A549 (cell line): ENCODE data around the gene ZNF622. TPM values are rescaled to one million over a fixed set of nuclear protein-coding genes. Genes with fewer than 3 reads are reported as not detected.

Experiments
- ATAC-seq, 2 experiments: fragments of 200-7000 bp in 1 of 2; fragments of >200 bp in 1 of 2; cut with Nextera tagmentation in 1 of 2; cut with Tn5 transposase in 1 of 2; 3 replicates each; pipeline versions ENCODE4 v1.8.0 to v1.9.1; 2018 to 2020; ENCODE audit warnings: mild to moderate bottlenecking in 1 of 2, moderate library complexity in 1 of 2
- CTCF ChIA-PET: fragments of 300-600 bp; sonication (Branson Sonifier 250); formaldehyde crosslinking; extraction: SDS; loops from one replicate; lab custom pipeline; 2021; ENCODE audit warnings: antibody characterized with exemption, inconsistent platforms; lab: Yijun Ruan, JAX
- POLR2A ChIA-PET: fragments of 350-600 bp; formaldehyde crosslinking; extraction: SDS; loops from one replicate; lab custom pipeline; 2021; ENCODE audit warnings: antibody characterized with exemption, inconsistent platforms; lab: Yijun Ruan, JAX
- DNase-seq, 2 experiments: peaks; one replicate each; pipeline versions ENCODE4 v3.0.0 to v3.0.0-alpha.2; 2011 to 2016; ENCODE audit warnings: low read depth in 1 of 2, low spot score in 1 of 2
- FAIRE-seq: peaks from 2 replicates; lab custom pipeline; 2011; peaks lifted over from hg19 to GRCh38; lab: Jason Lieb, UNC
- H3K27ac ChIP-seq, 2 experiments: fragments of >200 bp; sonication (Bioruptor Twin); formaldehyde crosslinking; 3 replicates each; pipeline ENCODE4 v1.5.1; 2016 to 2017
- H3K4me1 ChIP-seq: fragments of >200 bp; sonication (Bioruptor Twin); formaldehyde crosslinking; 3 replicates; pipeline ENCODE4 v1.6.1; 2016
- H3K4me2 ChIP-seq: fragments of >200 bp; sonication (Bioruptor Twin); formaldehyde crosslinking; 3 replicates; pipeline ENCODE4 v1.6.1; 2016
- H3K4me3 ChIP-seq: fragments of >200 bp; sonication (Bioruptor Twin); formaldehyde crosslinking; 3 replicates; pipeline ENCODE4 v1.5.1; 2016
- H3K9me3 ChIP-seq: fragments of >200 bp; sonication (Bioruptor Twin); formaldehyde crosslinking; 3 replicates; pipeline ENCODE4 v1.6.1; 2016
- BHLHE40 ChIP-seq: IDR thresholded peaks from 2 replicates; pipeline ENCODE4 v1.6.1; 2012; ENCODE audit warnings: low read depth, low read length, inconsistent platforms
- EP300 ChIP-seq, 2 experiments: fragments of >200 bp; sonication (Bioruptor Twin); formaldehyde crosslinking; IDR thresholded peaks; 2 replicates in 1 of 2; 3 replicates in 1 of 2; pipeline ENCODE4 v1.6.1; 2016 to 2017
- FOXS1 ChIP-seq: fragments of 250-450 bp; sonication (Bioruptor Pico); IDR thresholded peaks from 2 replicates; pipeline ENCODE4 v1.5.0; 2020; ENCODE audit warnings: mild to moderate bottlenecking, moderate library complexity
- HEYL ChIP-seq: fragments of 250-450 bp; sonication (Bioruptor Pico); IDR thresholded peaks from 2 replicates; pipeline ENCODE4 v1.8.0; 2021; ENCODE audit warnings: mild to moderate bottlenecking, moderate library complexity
- HOXA7 ChIP-seq: fragments of 250-450 bp; sonication (Bioruptor Pico); IDR thresholded peaks from 2 replicates; pipeline ENCODE4 v1.5.0; 2020; ENCODE audit warnings: mild to moderate bottlenecking, moderate library complexity
- HOXB5 ChIP-seq: fragments of 250-450 bp; sonication (Bioruptor Pico); IDR thresholded peaks from 2 replicates; pipeline ENCODE4 v1.5.0; 2020; ENCODE audit warnings: mild to moderate bottlenecking, moderate library complexity
- JUNB ChIP-seq: fragments of >200 bp; sonication (Bioruptor Twin); formaldehyde crosslinking; IDR thresholded peaks from 2 replicates; pipeline ENCODE4 v1.6.1; 2016
- KDM1A ChIP-seq: fragments of 200-600 bp; sonication (generic); IDR thresholded peaks from 2 replicates; pipeline ENCODE4 v1.6.1; 2016; ENCODE audit warnings: low read depth, mild to moderate bottlenecking
- RAD21 ChIP-seq, 2 experiments: fragments of >200 bp in 1 of 2; sonication (Bioruptor Twin) in 1 of 2; formaldehyde crosslinking in 1 of 2; IDR thresholded peaks in 1 of 2; conservative IDR thresholded peaks in 1 of 2; 2 replicates in 1 of 2; 3 replicates in 1 of 2; pipeline ENCODE4 v1.6.1; 2012 to 2018; ENCODE audit warnings: inconsistent platforms in 1 of 2
- RCOR1 ChIP-seq: fragments of 150-350 bp; IDR thresholded peaks from 2 replicates; pipeline ENCODE4 v1.6.1; 2014; ENCODE audit warnings: antibody characterized with exemption, low read length, low read depth
- RNF2 ChIP-seq: fragments of 200-600 bp; sonication (generic); IDR thresholded peaks from 2 replicates; pipeline ENCODE4 v1.6.1; 2016; ENCODE audit warnings: low read depth, mild to moderate bottlenecking, antibody characterized with exemption, moderate library complexity, borderline replicate concordance
- SMC3 ChIP-seq: fragments of >200 bp; sonication (Bioruptor Twin); formaldehyde crosslinking; IDR thresholded peaks from 3 replicates; pipeline ENCODE4 v1.6.1; 2018; ENCODE audit warnings: inconsistent platforms
- SREBF2 ChIP-seq: fragments of 450-650 bp; IDR thresholded peaks from 2 replicates; pipeline ENCODE4 v1.6.1; 2014; ENCODE audit warnings: mild to moderate bottlenecking, moderate library complexity
- TFCP2L1 ChIP-seq: fragments of 250-450 bp; sonication (Bioruptor Pico); IDR thresholded peaks from 2 replicates; pipeline ENCODE4 v1.5.0; 2021; ENCODE audit warnings: mild to moderate bottlenecking
- ZC3H11A ChIP-seq: fragments of 450-650 bp; IDR thresholded peaks from 2 replicates; pipeline ENCODE4 v1.6.1; 2014; ENCODE audit warnings: antibody characterized with exemption, mild to moderate bottlenecking
- ZFP36 ChIP-seq: fragments of 450-650 bp; IDR thresholded peaks from 2 replicates; pipeline ENCODE4 v1.6.1; 2014; ENCODE audit warnings: borderline replicate concordance; ENCODE audit not compliant: partially characterized antibody
- ZNF302 ChIP-seq: fragments of 250-450 bp; sonication (Bioruptor Pico); IDR thresholded peaks from 2 replicates; pipeline ENCODE4 v1.9.0; 2021; ENCODE audit warnings: inconsistent platforms, mild to moderate bottlenecking, moderate library complexity
- ZSCAN20 ChIP-seq: fragments of 250-450 bp; sonication (Bioruptor Pico); IDR thresholded peaks from 2 replicates; pipeline ENCODE4 v1.8.0; 2022; ENCODE audit warnings: mild to moderate bottlenecking, moderate library complexity
- WGBS: methylation state at CpG from one replicate; pipeline ENCODE4 v1.1.6; 2017; ENCODE audit errors: missing lambda C conversion rate; 5-methylcytosine and 5-hydroxymethylcytosine counted together
- polyA plus RNA-seq, 4 experiments: library from polyadenylated mRNA; depleted of rRNA in 3 of 4; stranded (reverse); fragments of >200 nt; fragmentation: RNase III in 1 of 4; extraction: RNeasy Plus Mini Kit Qiagen cat#74134 plus additional on column Dnase treatment in 1 of 4; gene quantifications; 2 replicates in 3 of 4; 3 replicates in 1 of 4; pipeline ENCODE4 v1.2.3, GENCODE V29; 2011 to 2017
- TF ChIP-seq, protein P1 (sequence below): fragments of 150-350 bp; IDR thresholded peaks from 2 replicates; pipeline ENCODE4 v1.6.1; 2014; ENCODE audit warnings: low read depth, mild to moderate bottlenecking, low read length
- TF ChIP-seq, protein P2 (sequence below): fragments of 450-650 bp; IDR thresholded peaks from 2 replicates; pipeline ENCODE4 v1.6.1; 2014; ENCODE audit warnings: antibody characterized with exemption
- TF ChIP-seq, protein P3 (sequence below): fragments of >200 bp; sonication (Bioruptor Twin); formaldehyde crosslinking; IDR thresholded peaks from 3 replicates; pipeline ENCODE4 v1.5.1; 2016
- TF ChIP-seq, protein P4 (sequence below): IDR thresholded peaks from 2 replicates; pipeline ENCODE4 v1.6.1; 2012
- TF ChIP-seq, protein P5 (sequence below): fragments of >200 bp; sonication (Bioruptor Twin); formaldehyde crosslinking; IDR thresholded peaks from 3 replicates; pipeline ENCODE4 v1.6.1; 2016
- TF ChIP-seq, protein P6 (sequence below): fragments of 200-600 bp; sonication (generic); IDR thresholded peaks from 2 replicates; pipeline ENCODE4 v1.6.1; 2016; ENCODE audit warnings: antibody characterized with exemption, mild to moderate bottlenecking, moderate library complexity
- TF ChIP-seq, protein P7 (sequence below): fragments of 250-450 bp; sonication (Bioruptor Pico); IDR thresholded peaks from 2 replicates; pipeline ENCODE4 v1.5.0; 2021; ENCODE audit warnings: mild to moderate bottlenecking, moderate library complexity, borderline replicate concordance

The ZNF622 gene
- polyA plus RNA-seq, 2 of the 4 experiments (the other 2 are of a cell fraction) = 23.2 to 38.0 TPM

DNA sequence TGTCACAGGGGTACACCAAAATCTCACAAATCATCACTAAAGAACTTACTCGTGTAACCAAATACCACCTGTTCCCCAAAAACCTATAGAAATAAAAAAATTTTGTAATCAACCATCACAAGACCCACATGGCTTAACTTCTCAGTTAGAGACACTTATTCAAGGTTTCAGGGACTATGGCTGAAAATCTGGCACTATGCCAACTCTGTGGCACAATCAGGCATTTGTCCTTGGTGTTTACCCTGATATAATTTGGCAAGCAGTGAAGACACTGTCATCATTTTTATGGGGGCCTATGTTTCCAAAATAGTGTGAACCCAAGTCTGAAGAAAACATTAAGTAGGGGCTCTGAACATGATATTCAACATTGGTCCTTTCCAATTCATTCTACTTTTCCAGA is 59.0 kb downstream of the ZNF622 start:
- no peak for ATAC-seq
- Histone ChIP-seq H3K4me3 (no peak overlapping the region), H3K4me2 (no peak overlapping the region), H3K27ac (no peak overlapping the region), H3K9me3 (no peaks in the 10 kb centered on the region), H3K4me1 (no peaks in the 10 kb centered on the region)
- no peak for FAIRE-seq
- TF ChIP-seq, protein P1, sequence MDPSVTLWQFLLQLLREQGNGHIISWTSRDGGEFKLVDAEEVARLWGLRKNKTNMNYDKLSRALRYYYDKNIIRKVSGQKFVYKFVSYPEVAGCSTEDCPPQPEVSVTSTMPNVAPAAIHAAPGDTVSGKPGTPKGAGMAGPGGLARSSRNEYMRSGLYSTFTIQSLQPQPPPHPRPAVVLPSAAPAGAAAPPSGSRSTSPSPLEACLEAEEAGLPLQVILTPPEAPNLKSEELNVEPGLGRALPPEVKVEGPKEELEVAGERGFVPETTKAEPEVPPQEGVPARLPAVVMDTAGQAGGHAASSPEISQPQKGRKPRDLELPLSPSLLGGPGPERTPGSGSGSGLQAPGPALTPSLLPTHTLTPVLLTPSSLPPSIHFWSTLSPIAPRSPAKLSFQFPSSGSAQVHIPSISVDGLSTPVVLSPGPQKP = no peak
- TF ChIP-seq SREBF2 = no peak
- TF ChIP-seq, protein P2, sequence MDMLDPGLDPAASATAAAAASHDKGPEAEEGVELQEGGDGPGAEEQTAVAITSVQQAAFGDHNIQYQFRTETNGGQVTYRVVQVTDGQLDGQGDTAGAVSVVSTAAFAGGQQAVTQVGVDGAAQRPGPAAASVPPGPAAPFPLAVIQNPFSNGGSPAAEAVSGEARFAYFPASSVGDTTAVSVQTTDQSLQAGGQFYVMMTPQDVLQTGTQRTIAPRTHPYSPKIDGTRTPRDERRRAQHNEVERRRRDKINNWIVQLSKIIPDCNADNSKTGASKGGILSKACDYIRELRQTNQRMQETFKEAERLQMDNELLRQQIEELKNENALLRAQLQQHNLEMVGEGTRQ = no peak
- TF ChIP-seq, protein P3, sequence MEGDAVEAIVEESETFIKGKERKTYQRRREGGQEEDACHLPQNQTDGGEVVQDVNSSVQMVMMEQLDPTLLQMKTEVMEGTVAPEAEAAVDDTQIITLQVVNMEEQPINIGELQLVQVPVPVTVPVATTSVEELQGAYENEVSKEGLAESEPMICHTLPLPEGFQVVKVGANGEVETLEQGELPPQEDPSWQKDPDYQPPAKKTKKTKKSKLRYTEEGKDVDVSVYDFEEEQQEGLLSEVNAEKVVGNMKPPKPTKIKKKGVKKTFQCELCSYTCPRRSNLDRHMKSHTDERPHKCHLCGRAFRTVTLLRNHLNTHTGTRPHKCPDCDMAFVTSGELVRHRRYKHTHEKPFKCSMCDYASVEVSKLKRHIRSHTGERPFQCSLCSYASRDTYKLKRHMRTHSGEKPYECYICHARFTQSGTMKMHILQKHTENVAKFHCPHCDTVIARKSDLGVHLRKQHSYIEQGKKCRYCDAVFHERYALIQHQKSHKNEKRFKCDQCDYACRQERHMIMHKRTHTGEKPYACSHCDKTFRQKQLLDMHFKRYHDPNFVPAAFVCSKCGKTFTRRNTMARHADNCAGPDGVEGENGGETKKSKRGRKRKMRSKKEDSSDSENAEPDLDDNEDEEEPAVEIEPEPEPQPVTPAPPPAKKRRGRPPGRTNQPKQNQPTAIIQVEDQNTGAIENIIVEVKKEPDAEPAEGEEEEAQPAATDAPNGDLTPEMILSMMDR = no peak
- TF ChIP-seq HOXB5 (CRISPR knock-in tag) = no peak
- TF ChIP-seq RAD21 (conservative IDR thresholded peaks at IDR 0.05 in 1 of 2, IDR thresholded peaks at IDR 0.05 in 1 of 2) = no peak
- no peak for TF ChIP-seq RCOR1
- TF ChIP-seq ZC3H11A = no peak
- TF ChIP-seq, protein P4, sequence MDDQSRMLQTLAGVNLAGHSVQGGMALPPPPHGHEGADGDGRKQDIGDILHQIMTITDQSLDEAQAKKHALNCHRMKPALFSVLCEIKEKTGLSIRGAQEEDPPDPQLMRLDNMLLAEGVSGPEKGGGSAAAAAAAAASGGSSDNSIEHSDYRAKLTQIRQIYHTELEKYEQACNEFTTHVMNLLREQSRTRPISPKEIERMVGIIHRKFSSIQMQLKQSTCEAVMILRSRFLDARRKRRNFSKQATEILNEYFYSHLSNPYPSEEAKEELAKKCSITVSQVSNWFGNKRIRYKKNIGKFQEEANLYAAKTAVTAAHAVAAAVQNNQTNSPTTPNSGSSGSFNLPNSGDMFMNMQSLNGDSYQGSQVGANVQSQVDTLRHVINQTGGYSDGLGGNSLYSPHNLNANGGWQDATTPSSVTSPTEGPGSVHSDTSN = no peak
- no peak for TF ChIP-seq KDM1A
- TF ChIP-seq, protein P5, sequence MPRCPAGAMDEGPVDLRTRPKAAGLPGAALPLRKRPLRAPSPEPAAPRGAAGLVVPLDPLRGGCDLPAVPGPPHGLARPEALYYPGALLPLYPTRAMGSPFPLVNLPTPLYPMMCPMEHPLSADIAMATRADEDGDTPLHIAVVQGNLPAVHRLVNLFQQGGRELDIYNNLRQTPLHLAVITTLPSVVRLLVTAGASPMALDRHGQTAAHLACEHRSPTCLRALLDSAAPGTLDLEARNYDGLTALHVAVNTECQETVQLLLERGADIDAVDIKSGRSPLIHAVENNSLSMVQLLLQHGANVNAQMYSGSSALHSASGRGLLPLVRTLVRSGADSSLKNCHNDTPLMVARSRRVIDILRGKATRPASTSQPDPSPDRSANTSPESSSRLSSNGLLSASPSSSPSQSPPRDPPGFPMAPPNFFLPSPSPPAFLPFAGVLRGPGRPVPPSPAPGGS = no peak
- TF ChIP-seq JUNB = no peak
- TF ChIP-seq EP300 (IDR thresholded peaks at IDR 0.05) = no peak
- no peak for TF ChIP-seq RNF2
- TF ChIP-seq HEYL (CRISPR knock-in tag) = no peak
- TF ChIP-seq HOXA7 = no peak
- TF ChIP-seq ZNF302 (CRISPR knock-in tag) = no peak
- no peak for TF ChIP-seq BHLHE40
- no peak for TF ChIP-seq ZFP36
- POLR2A ChIA-PET = no interaction called here
- CTCF ChIA-PET = no interaction called here
- 11% methylated on average over 1 of the region's 1 CpG for WGBS
- no peak for DNase-seq

DNA sequence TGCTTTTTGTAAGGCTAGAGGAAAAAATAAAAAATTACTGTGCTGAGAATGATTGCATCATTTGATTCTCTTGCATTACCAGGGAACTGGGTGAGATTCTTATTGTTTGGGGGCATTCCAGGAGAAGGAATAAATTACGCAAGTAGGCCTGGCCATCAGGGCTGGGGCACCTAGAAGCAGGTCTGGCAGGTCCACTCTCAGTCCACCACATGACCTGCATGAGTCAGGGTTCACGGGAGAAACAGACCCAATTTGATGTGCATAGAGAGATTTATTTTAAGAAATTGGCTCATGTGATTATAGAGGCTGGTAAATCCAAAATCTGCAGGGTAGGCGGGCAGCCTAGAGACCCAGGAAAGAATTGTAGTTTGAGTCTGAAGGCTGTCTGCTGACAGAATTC is 59.6 kb downstream of the ZNF622 start:
- Histone ChIP-seq H3K9me3 (no peaks in the 10 kb centered on the region), H3K27ac (no peak overlapping the region), H3K4me1 (no peaks in the 10 kb centered on the region), H3K4me3 (no peak overlapping the region), H3K4me2 (no peak overlapping the region)
- ChIA-PET POLR2A (no interaction called here), CTCF (no interaction called here)
- TF ChIP-seq ZSCAN20 (CRISPR knock-in tag) (no peak), TFCP2L1 (CRISPR knock-in tag) (no peak), FOXS1 (CRISPR knock-in tag) (no peak), SMC3 (no peak), RCOR1 (no peak)
- TF ChIP-seq, protein P6, sequence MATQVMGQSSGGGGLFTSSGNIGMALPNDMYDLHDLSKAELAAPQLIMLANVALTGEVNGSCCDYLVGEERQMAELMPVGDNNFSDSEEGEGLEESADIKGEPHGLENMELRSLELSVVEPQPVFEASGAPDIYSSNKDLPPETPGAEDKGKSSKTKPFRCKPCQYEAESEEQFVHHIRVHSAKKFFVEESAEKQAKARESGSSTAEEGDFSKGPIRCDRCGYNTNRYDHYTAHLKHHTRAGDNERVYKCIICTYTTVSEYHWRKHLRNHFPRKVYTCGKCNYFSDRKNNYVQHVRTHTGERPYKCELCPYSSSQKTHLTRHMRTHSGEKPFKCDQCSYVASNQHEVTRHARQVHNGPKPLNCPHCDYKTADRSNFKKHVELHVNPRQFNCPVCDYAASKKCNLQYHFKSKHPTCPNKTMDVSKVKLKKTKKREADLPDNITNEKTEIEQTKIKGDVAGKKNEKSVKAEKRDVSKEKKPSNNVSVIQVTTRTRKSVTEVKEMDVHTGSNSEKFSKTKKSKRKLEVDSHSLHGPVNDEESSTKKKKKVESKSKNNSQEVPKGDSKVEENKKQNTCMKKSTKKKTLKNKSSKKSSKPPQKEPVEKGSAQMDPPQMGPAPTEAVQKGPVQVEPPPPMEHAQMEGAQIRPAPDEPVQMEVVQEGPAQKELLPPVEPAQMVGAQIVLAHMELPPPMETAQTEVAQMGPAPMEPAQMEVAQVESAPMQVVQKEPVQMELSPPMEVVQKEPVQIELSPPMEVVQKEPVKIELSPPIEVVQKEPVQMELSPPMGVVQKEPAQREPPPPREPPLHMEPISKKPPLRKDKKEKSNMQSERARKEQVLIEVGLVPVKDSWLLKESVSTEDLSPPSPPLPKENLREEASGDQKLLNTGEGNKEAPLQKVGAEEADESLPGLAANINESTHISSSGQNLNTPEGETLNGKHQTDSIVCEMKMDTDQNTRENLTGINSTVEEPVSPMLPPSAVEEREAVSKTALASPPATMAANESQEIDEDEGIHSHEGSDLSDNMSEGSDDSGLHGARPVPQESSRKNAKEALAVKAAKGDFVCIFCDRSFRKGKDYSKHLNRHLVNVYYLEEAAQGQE = no peak
- TF ChIP-seq, protein P7, sequence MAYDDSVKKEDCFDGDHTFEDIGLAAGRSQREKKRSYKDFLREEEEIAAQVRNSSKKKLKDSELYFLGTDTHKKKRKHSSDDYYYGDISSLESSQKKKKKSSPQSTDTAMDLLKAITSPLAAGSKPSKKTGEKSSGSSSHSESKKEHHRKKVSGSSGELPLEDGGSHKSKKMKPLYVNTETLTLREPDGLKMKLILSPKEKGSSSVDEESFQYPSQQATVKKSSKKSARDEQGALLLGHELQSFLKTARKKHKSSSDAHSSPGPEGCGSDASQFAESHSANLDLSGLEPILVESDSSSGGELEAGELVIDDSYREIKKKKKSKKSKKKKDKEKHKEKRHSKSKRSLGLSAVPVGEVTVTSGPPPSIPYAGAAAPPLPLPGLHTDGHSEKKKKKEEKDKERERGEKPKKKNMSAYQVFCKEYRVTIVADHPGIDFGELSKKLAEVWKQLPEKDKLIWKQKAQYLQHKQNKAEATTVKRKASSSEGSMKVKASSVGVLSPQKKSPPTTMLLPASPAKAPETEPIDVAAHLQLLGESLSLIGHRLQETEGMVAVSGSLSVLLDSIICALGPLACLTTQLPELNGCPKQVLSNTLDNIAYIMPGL (CRISPR knock-in tag) = no peak
- no peak for ATAC-seq
- no peak for FAIRE-seq
- DNase-seq = no peak
- WGBS = 27% methylated on average over 3 of the region's 3 CpGs
